IMR-90 (cell line): ENCODE data around the gene HYCC2. TPM values are rescaled to one million over a fixed set of nuclear protein-coding genes. Genes with fewer than 3 reads are reported as not detected.
"Not testable (repeated sequence)": the region's sequence is repeated elsewhere in the genome, so short reads cannot be mapped to it uniquely, and the experiment has no call there.

ENCODE experiments used
- ATAC-seq: fragments of 200-7000 bp; cut with Tn5 transposase; 2 replicates; pipeline ENCODE4 v1.9.1; 2020; ENCODE audit warnings: low read depth, mild to moderate bottlenecking, moderate library complexity
- BruUV-seq: library from RNA; stranded (reverse); fragments of 400-500 nt; replicated peaks from 2 replicates; lab custom pipeline; 2021; lab: Mats Ljungman, UMichigan
- CTCF ChIA-PET: fragments of 300-600 bp; formaldehyde crosslinking; extraction: SDS; loops from one replicate; lab custom pipeline; 2021; ENCODE audit warnings: antibody characterized with exemption; lab: Yijun Ruan, JAX
- POLR2A ChIA-PET: fragments of 300-600 bp; sonication (Branson Sonifier 250); formaldehyde crosslinking; loops from one replicate; lab custom pipeline; 2022; ENCODE audit warnings: antibody characterized with exemption; ENCODE audit not compliant: unreplicated experiment; lab: Charles Lee
- DNase-seq: peaks from one replicate; pipeline ENCODE4 v3.0.0; 2013
- H2AFZ ChIP-seq: replicated peaks from 2 replicates; pipeline ENCODE3; 2013; ENCODE audit warnings: low read length, mild to moderate bottlenecking; ENCODE audit not compliant: poor library complexity
- H2AK5ac ChIP-seq: 2 replicates; pipeline ENCODE4 v1.6.1; 2013; ENCODE audit warnings: low read depth, low read length, inconsistent platforms
- H2AK9ac ChIP-seq: replicated peaks from 2 replicates; pipeline ENCODE3; 2013; ENCODE audit warnings: mild to moderate bottlenecking, low read depth, low read length, moderate library complexity; ENCODE audit not compliant: poor library complexity
- H2BK120ac ChIP-seq: 2 replicates; pipeline ENCODE4 v1.6.1; 2013; ENCODE audit warnings: low read depth, low read length, inconsistent platforms
- H2BK15ac ChIP-seq: 3 replicates; pipeline ENCODE4 v1.6.1; 2013; ENCODE audit warnings: low read depth, low read length, inconsistent platforms
- H2BK20ac ChIP-seq: 2 replicates; pipeline ENCODE4 v1.6.1; 2013; ENCODE audit warnings: low read depth, mild to moderate bottlenecking, inconsistent platforms, low read length, moderate library complexity
- H2BK5ac ChIP-seq: 2 replicates; pipeline ENCODE4 v1.6.1; 2013; ENCODE audit warnings: mild to moderate bottlenecking, low read depth, low read length, inconsistent platforms; ENCODE audit not compliant: poor library complexity, severe bottlenecking
- H3K14ac ChIP-seq: replicated peaks from 2 replicates; pipeline ENCODE4 v1.6.1; 2013; ENCODE audit warnings: low read depth, low read length, inconsistent platforms
- H3K18ac ChIP-seq: 2 replicates; pipeline ENCODE4 v1.6.1; 2013; ENCODE audit warnings: low read depth, low read length, control low read depth
- H3K23ac ChIP-seq: 2 replicates; pipeline ENCODE4 v1.6.1; 2013; ENCODE audit warnings: low read depth, low read length, inconsistent platforms
- H3K27ac ChIP-seq: 2 replicates; pipeline ENCODE4 v1.5.1; 2013; ENCODE audit warnings: mild to moderate bottlenecking, control low read depth, low read length; ENCODE audit not compliant: insufficient read depth
- H3K27me3 ChIP-seq: 2 replicates; pipeline ENCODE4 v1.6.1; 2013; ENCODE audit warnings: low read length; ENCODE audit not compliant: control insufficient read depth, insufficient read depth
- H3K36me3 ChIP-seq: 2 replicates; pipeline ENCODE4 v1.6.1; 2013; ENCODE audit warnings: low read length, mixed read lengths; ENCODE audit not compliant: control insufficient read depth, insufficient read depth
- H3K4ac ChIP-seq: 2 replicates; pipeline ENCODE4 v1.6.1; 2013; ENCODE audit warnings: low read depth, low read length, inconsistent platforms
- H3K4me1 ChIP-seq: 2 replicates; pipeline ENCODE4 v1.6.1; 2013; ENCODE audit warnings: low read length, mixed read lengths; ENCODE audit not compliant: control insufficient read depth, insufficient read depth
- H3K4me2 ChIP-seq: 2 replicates; pipeline ENCODE4 v1.6.1; 2013; ENCODE audit warnings: low read depth, mild to moderate bottlenecking, control low read depth, low read length, moderate library complexity
- H3K4me3 ChIP-seq: 2 replicates; pipeline ENCODE4 v1.5.1; 2013; ENCODE audit warnings: low read depth, mild to moderate bottlenecking, control low read depth, low read length, moderate library complexity; ENCODE audit not compliant: insufficient read depth
- H3K56ac ChIP-seq: 2 replicates; pipeline ENCODE4 v1.6.1; 2013; ENCODE audit warnings: low read length, inconsistent platforms; ENCODE audit not compliant: insufficient read depth; ENCODE audit errors: extremely low read depth
- H3K79me1 ChIP-seq, 2 experiments: 2 replicates each; pipeline ENCODE4 v1.6.1; 2013; ENCODE audit warnings: low read length in 2 of 2, inconsistent platforms in 1 of 2, low read depth in 1 of 2
- H3K9ac ChIP-seq: 2 replicates; pipeline ENCODE4 v1.6.1; 2013; ENCODE audit warnings: low read depth, low read length, control low read depth
- H3K9me1 ChIP-seq: 2 replicates; pipeline ENCODE4 v1.6.1; 2013; ENCODE audit warnings: low read length, inconsistent platforms; ENCODE audit not compliant: insufficient read depth
- H3K9me3 ChIP-seq: 2 replicates; pipeline ENCODE4 v1.6.1; 2013; ENCODE audit warnings: low read length; ENCODE audit not compliant: control insufficient read depth, insufficient read depth
- H4K20me1 ChIP-seq: 2 replicates; pipeline ENCODE4 v1.6.1; 2013; ENCODE audit warnings: low read length, inconsistent platforms; ENCODE audit not compliant: insufficient read depth
- H4K5ac ChIP-seq: 2 replicates; pipeline ENCODE4 v1.6.1; 2013; ENCODE audit warnings: mild to moderate bottlenecking, low read depth, low read length, control low read depth
- H4K8ac ChIP-seq, 2 experiments: 2 replicates each; pipeline ENCODE4 v1.6.1; 2013; ENCODE audit warnings: low read depth in 2 of 2, low read length in 2 of 2, control low read depth in 1 of 2, inconsistent platforms in 1 of 2
- H4K91ac ChIP-seq: 2 replicates; pipeline ENCODE4 v1.6.1; 2013; ENCODE audit warnings: low read depth, low read length, inconsistent platforms; ENCODE audit not compliant: insufficient read depth
- BHLHE40 ChIP-seq: fragments of 150-350 bp; IDR thresholded peaks from 2 replicates; pipeline ENCODE4 v1.6.1; 2016; ENCODE audit warnings: mild to moderate bottlenecking, low read depth, low read length
- FOS ChIP-seq: fragments of 150-350 bp; IDR thresholded peaks from 2 replicates; pipeline ENCODE4 v1.6.1; 2016; ENCODE audit warnings: low read depth, low read length
- WGBS, 2 experiments: methylation state at CpG; one replicate each; pipeline versions ENCODE4 v1.1.5 to v1.1.7; 2013; ENCODE audit warnings: missing lambda C conversion rate in 2 of 2; ENCODE audit not compliant: insufficient read length in 1 of 2; ENCODE audit errors: extremely low coverage in 2 of 2; 5-methylcytosine and 5-hydroxymethylcytosine counted together
- dilution Hi-C: fragments of 300-500 bp; cut with HindIII; formaldehyde crosslinking; loops from one replicate; pipeline ENCODE4 v1.14.3; 2018; ENCODE audit warnings: low sequenced_read_pairs; ENCODE audit not compliant: unreplicated experiment
- in situ Hi-C: fragments of 300-500 bp; cut with MboI; formaldehyde crosslinking; loops from 3 replicates; pipeline ENCODE4 v1.14.3; 2019; ENCODE audit warnings: low sequenced_read_pairs, inconsistent platforms, mixed read lengths
- intact Hi-C: fragments of 100-400 bp; cut with micrococcal nuclease; formaldehyde crosslinking; loops from 2 replicates; pipeline ENCODE4 v1.10.0; 2022
- polyA plus RNA-seq, 3 experiments: library from polyadenylated mRNA; depleted of rRNA; stranded (reverse); fragments of >200 nt; gene quantifications; 2 replicates each; pipeline ENCODE4 v1.2.3, GENCODE V29; 2012; ENCODE audit warnings: low replicate concordance in 1 of 3
- total RNA-seq: library from RNA; depleted of rRNA; stranded (reverse); fragments of >200 nt; gene quantifications from 2 replicates; pipeline ENCODE4 v1.2.3, GENCODE V29; 2012
- TF ChIP-seq, protein P1 (sequence below): conservative IDR thresholded peaks from 2 replicates; pipeline ENCODE4 v1.5.1; 2012; ENCODE audit warnings: mild to moderate bottlenecking, low read depth, low read length, improper control_type of control experiment

Gene HYCC2
- total and polyA plus RNA-seq, 2 of the 4 experiments (the other 2 are of a cell fraction) = 2.2 to 9.1 TPM

DNA sequence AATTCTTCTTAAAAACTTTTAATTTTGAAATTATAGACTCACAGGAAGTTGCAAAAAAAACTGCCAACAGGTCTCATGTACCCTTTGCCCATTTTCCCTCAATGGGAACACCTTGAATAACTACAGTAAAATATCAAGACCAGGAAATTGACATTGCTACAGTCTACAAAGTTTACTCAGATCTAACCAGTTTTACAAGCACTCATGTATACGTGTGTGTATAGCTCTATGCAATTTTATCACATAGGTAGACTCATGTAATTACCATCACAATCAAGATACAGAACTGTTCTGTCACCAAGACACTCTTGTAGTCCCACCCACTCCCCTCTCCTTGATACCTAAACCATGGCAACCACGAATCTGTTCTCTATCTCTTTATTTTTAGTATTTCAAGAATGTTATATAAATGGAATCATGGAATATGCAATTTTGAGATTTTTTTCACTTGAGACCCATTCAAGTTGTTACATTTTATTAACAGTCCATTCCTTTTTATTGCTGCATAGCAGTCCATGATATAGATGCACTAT, 6.6 kb downstream of the HYCC2 start:
- Histone ChIP-seq H2BK5ac (no peak overlapping the region), H3K9ac (no peak overlapping the region), H2AFZ (no peak overlapping the region), H4K5ac (no peak overlapping the region), H3K23ac (no peak overlapping the region), H3K56ac (no peak overlapping the region), H3K36me3 (no peaks in the 10 kb centered on the region), H3K4me2 (no peak overlapping the region), H2BK20ac (no peak overlapping the region), H3K4me1 (no peaks in the 10 kb centered on the region), H4K20me1 (peaks cover 10% of the 10 kb centered on the region; the same call in 1 of the 2 replicates), H3K9me1 (no peaks in the 10 kb centered on the region), H3K14ac (no peak overlapping the region), H3K27me3 (no peaks in the 10 kb centered on the region), H4K8ac (no peak overlapping the region), H3K79me1 (peaks cover 9 to 45% of the 10 kb centered on the region in 2 experiments; a peak in 3 of 4 replicates), H2BK120ac (no peak overlapping the region), H3K27ac (no peak overlapping the region), H3K18ac (no peak overlapping the region), H2AK5ac (no peak overlapping the region), H3K9me3 (no peaks in the 10 kb centered on the region), H2AK9ac (no peak overlapping the region), H2BK15ac (no peak overlapping the region), H3K4me3 (no peak overlapping the region), H3K4ac (no peak overlapping the region), H4K91ac (no peak overlapping the region)
- DNase-seq = no peak
- in situ Hi-C loops = loop anchor here (5.0 kb wide), 1 partner anchor 158 kb away; no protein-coding TSS in a partner anchor
- POLR2A ChIA-PET = no interaction called here
- BruUV-seq = no TSS peak
- no peak for ATAC-seq
- WGBS, 2 experiments = no CpG with 5 or more reads among the region's 2 CpGs
- TF ChIP-seq BHLHE40 (no peak), FOS (no peak)
- TF ChIP-seq, protein P1, sequence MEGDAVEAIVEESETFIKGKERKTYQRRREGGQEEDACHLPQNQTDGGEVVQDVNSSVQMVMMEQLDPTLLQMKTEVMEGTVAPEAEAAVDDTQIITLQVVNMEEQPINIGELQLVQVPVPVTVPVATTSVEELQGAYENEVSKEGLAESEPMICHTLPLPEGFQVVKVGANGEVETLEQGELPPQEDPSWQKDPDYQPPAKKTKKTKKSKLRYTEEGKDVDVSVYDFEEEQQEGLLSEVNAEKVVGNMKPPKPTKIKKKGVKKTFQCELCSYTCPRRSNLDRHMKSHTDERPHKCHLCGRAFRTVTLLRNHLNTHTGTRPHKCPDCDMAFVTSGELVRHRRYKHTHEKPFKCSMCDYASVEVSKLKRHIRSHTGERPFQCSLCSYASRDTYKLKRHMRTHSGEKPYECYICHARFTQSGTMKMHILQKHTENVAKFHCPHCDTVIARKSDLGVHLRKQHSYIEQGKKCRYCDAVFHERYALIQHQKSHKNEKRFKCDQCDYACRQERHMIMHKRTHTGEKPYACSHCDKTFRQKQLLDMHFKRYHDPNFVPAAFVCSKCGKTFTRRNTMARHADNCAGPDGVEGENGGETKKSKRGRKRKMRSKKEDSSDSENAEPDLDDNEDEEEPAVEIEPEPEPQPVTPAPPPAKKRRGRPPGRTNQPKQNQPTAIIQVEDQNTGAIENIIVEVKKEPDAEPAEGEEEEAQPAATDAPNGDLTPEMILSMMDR = no peak
- intact Hi-C loops = loop anchor here (5.0 kb wide), 1 partner anchor 103 kb away; the partner anchor contains the start of gene ORC2
- dilution Hi-C loops = no loop called here
- CTCF ChIA-PET = no interaction called here

DNA sequence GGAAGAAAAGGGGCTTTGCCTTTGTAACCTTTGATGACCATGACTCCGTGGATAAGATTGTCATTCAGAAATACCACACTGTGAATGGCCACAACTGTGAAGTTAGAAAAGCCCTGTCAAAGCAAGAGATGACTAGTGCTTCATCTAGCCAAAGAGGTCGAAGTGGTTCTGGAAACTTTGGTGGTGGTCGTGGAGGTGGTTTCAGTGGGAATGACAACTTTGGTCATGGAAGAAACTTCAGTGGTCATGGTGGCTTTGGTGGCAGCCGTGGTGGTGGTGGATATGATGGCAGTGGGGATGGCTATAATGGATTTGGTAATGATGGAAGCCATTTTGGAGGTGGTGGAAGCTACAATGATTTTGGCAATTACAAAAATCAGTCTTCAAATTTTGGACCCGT, 8.0 kb downstream of the HYCC2 start:
- H3K14ac ChIP-seq, H4K5ac ChIP-seq, BruUV-seq, H2AK5ac ChIP-seq, H4K8ac ChIP-seq, H4K20me1 ChIP-seq, H2AFZ ChIP-seq, dilution Hi-C loops, H3K4ac ChIP-seq, H3K4me1 ChIP-seq, H2BK5ac ChIP-seq, H3K4me3 ChIP-seq, H3K9me1 ChIP-seq, H3K27me3 ChIP-seq, H3K23ac ChIP-seq, H4K91ac ChIP-seq, H3K18ac ChIP-seq, H3K4me2 ChIP-seq, in situ Hi-C loops, H2BK15ac ChIP-seq, H3K27ac ChIP-seq, DNase-seq, H3K9me3 ChIP-seq, H2BK20ac ChIP-seq, H2AK9ac ChIP-seq, intact Hi-C loops, H3K9ac ChIP-seq, H2BK120ac ChIP-seq, H3K56ac ChIP-seq, CTCF ChIA-PET, ATAC-seq, H3K36me3 ChIP-seq: not testable (repeated sequence)
- H3K79me1 ChIP-seq = peaks cover 20 to 52% of the 10 kb centered on the region in 2 experiments; a peak in 3 of 4 replicates
- WGBS, 2 experiments = no CpG with 5 or more reads among the region's 5 CpGs
- POLR2A ChIA-PET = interaction anchor here (0.6 kb wide), 1 partner anchor 724 kb away, joined by 4 read pairs; no protein-coding TSS in a partner anchor
